Naive thymus-derived CD4-positive, alpha-beta T cell (primary cell): ENCODE results near the gene AOAH. TPM values are rescaled to one million over a fixed set of nuclear protein-coding genes. Genes with fewer than 3 reads are reported as not detected.
"Not testable (repeated sequence)": the region's sequence is repeated elsewhere in the genome, so short reads cannot be mapped to it uniquely, and the experiment has no call there.

Experiments used
- ATAC-seq: fragments of 150-1000 bp; cut with Tn5 transposase; 2 replicates; pipeline ENCODE4 v1.10.0; 2021; ENCODE audit warnings: mild to moderate bottlenecking, moderate library complexity
- CTCF ChIA-PET: fragments of 350-600 bp; sonication (Branson Sonifier 250); formaldehyde crosslinking; loops from one replicate; lab custom pipeline; 2021; ENCODE audit warnings: antibody characterized with exemption; lab: Charles Lee
- POLR2A ChIA-PET: fragments of 350-600 bp; sonication (Branson Sonifier 250); formaldehyde crosslinking; loops from one replicate; lab custom pipeline; 2021; ENCODE audit warnings: antibody characterized with exemption, inconsistent platforms; lab: Charles Lee
- DNase-seq, 9 donors: peaks; one replicate each; pipeline versions ENCODE4 v3.0.0 to v3.0.0-alpha.2; 2020 to 2022; ENCODE audit warnings: mixed read lengths in 1 of 9
- H3K27ac ChIP-seq: one replicate; pipeline ENCODE4 v1.7.0; 2013; ENCODE audit warnings: mild to moderate bottlenecking, low read depth, low read length, moderate library complexity
- H3K27me3 ChIP-seq, 2 donors: one replicate each; pipeline ENCODE4 v1.7.0; 2013; ENCODE audit warnings: low read length in 2 of 2, mild to moderate bottlenecking in 2 of 2, moderate library complexity in 2 of 2; ENCODE audit not compliant: control insufficient read depth in 2 of 2, insufficient read depth in 2 of 2
- H3K36me3 ChIP-seq, 3 experiments: 1 replicate in 2 of 3; 2 replicates in 1 of 3; pipeline ENCODE4 v1.7.0; 2013; ENCODE audit warnings: low read length in 3 of 3, mild to moderate bottlenecking in 3 of 3, moderate library complexity in 1 of 3; ENCODE audit not compliant: insufficient read depth in 3 of 3, control insufficient read depth in 2 of 3
- H3K4me1 ChIP-seq, 2 donors: one replicate each; pipeline ENCODE4 v1.7.0; 2013; ENCODE audit warnings: low read length in 2 of 2, mild to moderate bottlenecking in 2 of 2, moderate library complexity in 1 of 2; ENCODE audit not compliant: control insufficient read depth in 2 of 2, insufficient read depth in 2 of 2
- H3K4me3 ChIP-seq: 2 replicates; pipeline ENCODE4 v1.7.0; 2013; ENCODE audit warnings: mild to moderate bottlenecking, low read length
- H3K9me3 ChIP-seq, 3 experiments: 1 replicate in 2 of 3; 2 replicates in 1 of 3; pipeline ENCODE4 v1.7.0; 2013; ENCODE audit warnings: low read length in 3 of 3; ENCODE audit not compliant: control insufficient read depth in 2 of 3
- H3K27ac Mint-ChIP-seq, 9 donors: one replicate each; pipeline ENCODE4 v1.8.0; 2020 to 2022; ENCODE audit warnings: mixed read lengths in 9 of 9, mild to moderate bottlenecking in 8 of 9, moderate library complexity in 5 of 9, inconsistent platforms in 2 of 9
- H3K27me3 Mint-ChIP-seq, 5 donors: one replicate each; pipeline ENCODE4 v1.8.0; 2021 to 2022; ENCODE audit warnings: mixed read lengths in 5 of 5, mild to moderate bottlenecking in 1 of 5
- H3K36me3 Mint-ChIP-seq, 5 donors: one replicate each; pipeline ENCODE4 v1.8.0; 2020 to 2022; ENCODE audit warnings: mixed read lengths in 5 of 5, mild to moderate bottlenecking in 3 of 5, inconsistent platforms in 1 of 5
- H3K4me1 Mint-ChIP-seq, 7 donors: one replicate each; pipeline ENCODE4 v1.8.0; 2020 to 2022; ENCODE audit warnings: mixed read lengths in 7 of 7, mild to moderate bottlenecking in 3 of 7, inconsistent platforms in 1 of 7
- H3K4me3 Mint-ChIP-seq, 10 donors: one replicate each; pipeline ENCODE4 v1.8.0; 2020 to 2022; ENCODE audit warnings: mild to moderate bottlenecking in 10 of 10, mixed read lengths in 10 of 10, moderate library complexity in 6 of 10, inconsistent platforms in 2 of 10
- H3K9me3 Mint-ChIP-seq, 11 donors: one replicate each; pipeline ENCODE4 v1.8.0; 2020 to 2022; ENCODE audit warnings: mixed read lengths in 11 of 11, mild to moderate bottlenecking in 4 of 11, inconsistent platforms in 1 of 11, moderate library complexity in 1 of 11
- intact Hi-C, 2 donors: fragments of 100-400 bp; cut with micrococcal nuclease; formaldehyde crosslinking; loops; one replicate each; pipeline ENCODE4 v1.15.1; 2023
- polyA plus RNA-seq, 2 donors: library from polyadenylated mRNA; unstranded; fragments of 300-500 nt; fragmentation: Illumina TruSeq; gene quantifications; one replicate each; pipeline ENCODE4 v1.2.3, GENCODE V29; 2021
- total RNA-seq, 6 experiments: library from RNA in 5 of 6; stranded (reverse) in 5 of 6; gene quantifications; 1 replicate in 5 of 6; 2 replicates in 1 of 6; pipeline ENCODE4 v1.2.3 and lab custom pipeline; 2021 to 2026

The AOAH gene
- total and polyA plus RNA-seq, 7 experiments from 2014 or later = 6.3 to 127 (median 15.5) TPM

GRCh38 chr7:36716802-36717201, 7.5 kb downstream of the AOAH start:
- ATAC-seq, DNase-seq, H3K4me1 ChIP-seq, H3K36me3 ChIP-seq, intact Hi-C loops, H3K27me3 Mint-ChIP-seq, H3K9me3 ChIP-seq, H3K4me3 ChIP-seq, H3K27me3 ChIP-seq, H3K4me3 Mint-ChIP-seq, H3K27ac ChIP-seq, CTCF ChIA-PET, POLR2A ChIA-PET: not testable (repeated sequence)
- H3K36me3 Mint-ChIP-seq = peaks cover under 1 to 53% (median 29%) of the 10 kb centered on the region in 5 donors
- H3K27ac Mint-ChIP-seq = peak overlapping the region in 1 of 9 donors; percentile 39
- H3K4me1 Mint-ChIP-seq = peaks cover 18 to 71% (median 41%) of the 10 kb centered on the region in 7 donors
- peaks cover 0 to 30% (median 8%) of the 10 kb centered on the region in 11 donors for H3K9me3 Mint-ChIP-seq

DNA sequence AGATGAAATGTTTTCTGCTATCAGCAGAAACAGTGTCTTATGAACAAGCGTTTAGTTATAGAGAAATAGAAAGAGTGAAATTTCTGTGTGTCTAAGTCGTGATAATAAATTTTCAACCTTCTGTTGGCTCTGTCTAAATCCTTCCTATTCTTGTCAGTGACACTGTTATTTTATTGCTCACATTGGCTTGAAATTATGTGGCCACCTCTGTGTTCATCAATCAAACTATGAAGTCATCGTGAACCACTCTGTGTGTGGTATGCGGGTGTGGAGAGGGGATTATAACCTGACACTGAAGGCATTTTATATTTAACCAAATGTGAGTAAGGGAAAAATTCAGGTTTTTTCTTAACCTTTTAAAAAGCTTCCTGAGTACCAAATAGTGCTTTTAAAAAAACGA, 12.3 kb downstream of the AOAH start:
- POLR2A ChIA-PET = no interaction called here
- H3K27me3 Mint-ChIP-seq = no peaks in the 10 kb centered on the region
- H3K27me3 ChIP-seq = no peaks in the 10 kb centered on the region
- peaks cover 12 to 52% (median 35%) of the 10 kb centered on the region in 7 donors for H3K4me1 Mint-ChIP-seq
- peaks cover 0 to 39% (median 12%) of the 10 kb centered on the region in 11 donors for H3K9me3 Mint-ChIP-seq
- no peaks in the 10 kb centered on the region for H3K36me3 ChIP-seq
- no peak for DNase-seq
- intact Hi-C loops = no loop called here
- CTCF ChIA-PET = no interaction called here
- no peak for ATAC-seq
- peak overlapping the region in 2 of 10 donors; percentile 20 to 54 for H3K4me3 Mint-ChIP-seq
- H3K36me3 Mint-ChIP-seq = peaks cover 11 to 73% (median 46%) of the 10 kb centered on the region in 5 donors
- H3K4me1 ChIP-seq = no peaks in the 10 kb centered on the region
- H3K4me3 ChIP-seq = no peak overlapping the region
- peak overlapping the region in 3 of 9 donors; percentile 12 to 70 (median 46) for H3K27ac Mint-ChIP-seq
- no peaks in the 10 kb centered on the region for H3K9me3 ChIP-seq
- no peak overlapping the region for H3K27ac ChIP-seq

GRCh38 chr7:36711256-36711655, 13.0 kb downstream of the AOAH start:
- Histone ChIP-seq H3K9me3 (no peaks in the 10 kb centered on the region), H3K36me3 (no peaks in the 10 kb centered on the region), H3K27me3 (no peaks in the 10 kb centered on the region), H3K4me3 (no peak overlapping the region), H3K27ac (no peak overlapping the region), H3K4me1 (no peaks in the 10 kb centered on the region)
- Mint-ChIP-seq H3K4me3 (peak overlapping the region in 1 of 10 donors; percentile 54), H3K36me3 (peaks cover 14 to 75% (median 48%) of the 10 kb centered on the region in 5 donors), H3K27me3 (no peaks in the 10 kb centered on the region), H3K4me1 (peaks cover 10 to 50% (median 34%) of the 10 kb centered on the region in 7 donors), H3K9me3 (peaks cover 0 to 44% (median 13%) of the 10 kb centered on the region in 11 donors), H3K27ac (peak overlapping the region in 3 of 9 donors; percentile 46 to 70 (median 65))
- ATAC-seq (no peak), DNase-seq (no peak)
- POLR2A ChIA-PET = no interaction called here
- CTCF ChIA-PET = no interaction called here
- intact Hi-C loops = no loop called here

DNA sequence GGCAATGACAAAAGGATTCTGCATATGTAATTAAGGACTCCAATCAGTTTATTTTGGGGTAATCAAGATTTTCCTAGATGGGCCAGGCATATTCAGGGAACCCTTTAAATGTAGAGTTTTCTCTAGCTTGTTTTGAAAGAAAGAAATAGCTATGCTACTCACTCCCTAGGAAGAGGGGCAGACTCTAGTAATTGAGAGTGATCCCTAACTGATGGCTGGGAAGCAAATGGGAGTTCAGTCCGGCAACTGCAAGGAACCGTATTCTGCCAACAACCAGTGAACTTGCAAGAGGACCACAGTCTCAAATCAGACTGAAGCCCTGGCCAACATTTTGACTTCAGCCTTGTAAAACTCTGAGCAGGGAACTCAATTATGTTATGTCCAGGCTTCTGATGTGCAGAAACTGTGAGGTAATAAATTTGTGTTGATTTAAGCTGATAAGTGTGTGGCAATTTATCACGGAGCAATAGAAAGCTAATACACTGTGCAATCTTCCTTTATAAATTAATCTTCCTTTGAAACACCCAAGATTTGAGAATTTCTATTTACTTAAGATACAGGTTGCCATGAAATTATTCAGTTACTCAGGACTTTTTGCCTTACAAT, 14.0 kb downstream of the AOAH start:
- H3K9me3 ChIP-seq = no peaks in the 10 kb centered on the region
- H3K4me1 ChIP-seq = no peaks in the 10 kb centered on the region
- no peaks in the 10 kb centered on the region for H3K36me3 ChIP-seq
- no peak overlapping the region for H3K27ac ChIP-seq
- POLR2A ChIA-PET = no interaction called here
- Mint-ChIP-seq H3K27me3 (no peaks in the 10 kb centered on the region), H3K9me3 (peaks cover 0 to 53% (median 17%) of the 10 kb centered on the region in 11 donors), H3K27ac (no peak overlapping the region), H3K36me3 (peaks cover 14 to 81% (median 55%) of the 10 kb centered on the region in 5 donors), H3K4me1 (peaks cover 10 to 50% (median 34%) of the 10 kb centered on the region in 7 donors), H3K4me3 (no peak overlapping the region)
- no peaks in the 10 kb centered on the region for H3K27me3 ChIP-seq
- no peak overlapping the region for H3K4me3 ChIP-seq
- CTCF ChIA-PET = no interaction called here
- DNase-seq = no peak
- intact Hi-C loops = no loop called here
- no peak for ATAC-seq

DNA sequence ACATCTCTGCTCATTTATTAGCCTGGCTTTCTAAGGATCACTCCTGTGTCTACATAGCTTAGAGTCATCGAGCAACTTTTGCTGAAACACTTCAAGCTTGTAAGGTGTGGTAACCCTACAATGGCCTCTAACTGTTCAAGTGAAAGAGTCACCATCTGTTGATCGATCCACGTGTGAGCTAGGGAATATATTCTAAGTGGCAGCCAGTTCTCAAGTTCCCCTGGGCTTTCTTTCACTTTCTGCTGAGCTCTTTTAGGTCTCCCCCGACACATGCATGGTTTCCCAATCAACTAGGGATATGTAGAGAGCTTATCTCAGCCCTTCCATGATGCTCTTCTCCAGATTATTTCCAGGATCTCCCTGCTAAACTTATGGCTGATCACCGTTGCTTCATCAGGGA, 15.5 kb downstream of the AOAH start:
- Mint-ChIP-seq H3K4me1 (peaks cover 13 to 61% (median 41%) of the 10 kb centered on the region in 7 donors), H3K27me3 (no peaks in the 10 kb centered on the region), H3K36me3 (peaks cover 17 to 91% (median 65%) of the 10 kb centered on the region in 5 donors), H3K9me3 (peaks cover 0 to 64% (median 21%) of the 10 kb centered on the region in 11 donors), H3K4me3 (peak overlapping the region in 2 of 10 donors; percentile 12 to 17), H3K27ac (peak overlapping the region in 4 of 9 donors; percentile 7 to 47 (median 31))
- intact Hi-C loops = no loop called here
- Histone ChIP-seq H3K4me3 (no peak overlapping the region), H3K27ac (no peak overlapping the region), H3K36me3 (no peaks in the 10 kb centered on the region), H3K4me1 (no peaks in the 10 kb centered on the region), H3K27me3 (no peaks in the 10 kb centered on the region), H3K9me3 (no peaks in the 10 kb centered on the region)
- ChIA-PET POLR2A (interaction anchor here (0.9 kb wide), 1 partner anchor 79 kb away, joined by 3 read pairs; no protein-coding TSS in a partner anchor), CTCF (interaction anchor here (0.6 kb wide), 1 partner anchor 471 kb away, joined by 4 read pairs; no protein-coding TSS in a partner anchor)
- no peak for ATAC-seq
- DNase-seq = no peak

DNA sequence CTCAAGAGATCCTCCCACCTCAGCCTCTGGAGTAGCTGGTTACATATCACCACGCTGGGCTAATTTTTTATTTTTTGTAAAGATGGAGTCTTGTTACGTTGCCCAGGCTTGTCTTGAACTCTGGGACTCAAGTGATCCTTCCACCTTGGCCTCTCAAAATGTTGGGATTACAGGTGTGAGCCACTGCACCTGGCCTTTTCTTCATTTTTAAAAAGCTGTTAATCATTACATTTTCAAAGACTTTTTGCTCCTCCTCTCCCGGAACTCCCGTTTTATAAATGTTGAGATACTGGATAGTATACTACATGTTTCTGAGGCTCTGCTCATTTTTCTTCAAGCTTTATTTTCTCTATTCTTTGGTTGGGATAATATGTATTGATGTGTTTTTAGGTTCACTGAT, 16.4 kb downstream of the AOAH start:
- intact Hi-C loops = no loop called here
- peak overlapping the region in 1 of 10 donors; percentile 39 for H3K4me3 Mint-ChIP-seq
- DNase-seq (no peak), ATAC-seq (no peak)
- Histone ChIP-seq H3K4me1 (no peaks in the 10 kb centered on the region), H3K4me3 (no peak overlapping the region), H3K27me3 (no peaks in the 10 kb centered on the region), H3K36me3 (no peaks in the 10 kb centered on the region), H3K9me3 (no peaks in the 10 kb centered on the region), H3K27ac (no peak overlapping the region)
- H3K36me3 Mint-ChIP-seq = peaks cover 17 to 92% (median 66%) of the 10 kb centered on the region in 5 donors
- ChIA-PET POLR2A (interaction anchor here (0.5 to 0.9 kb wide), 2 partner anchors 80 to 314 kb away, joined by 3 read pairs; no protein-coding TSS in a partner anchor), CTCF (no interaction called here)
- H3K27ac Mint-ChIP-seq = peak overlapping the region in 3 of 9 donors; percentile 54 to 66 (median 65)
- H3K9me3 Mint-ChIP-seq = peaks cover 0 to 58% (median 20%) of the 10 kb centered on the region in 11 donors
- no peaks in the 10 kb centered on the region for H3K27me3 Mint-ChIP-seq
- peaks cover 13 to 57% (median 42%) of the 10 kb centered on the region in 7 donors for H3K4me1 Mint-ChIP-seq
